H9 (cell line): Measurements from ENCODE around the gene PPFIBP2. TPM values are rescaled to one million over a fixed set of nuclear protein-coding genes. Genes with fewer than 3 reads are reported as not detected.

Source experiments
- DNase-seq: peaks from one replicate; pipeline ENCODE4 v3.0.0-alpha.2; 2017
- H2AFZ ChIP-seq: one replicate; pipeline ENCODE4 v1.6.1; 2013; ENCODE audit warnings: mild to moderate bottlenecking, low read length, control low read depth, moderate library complexity
- H2AK5ac ChIP-seq: 2 replicates; pipeline ENCODE4 v1.6.1; 2013; ENCODE audit warnings: low read length, control low read depth, mixed read lengths; ENCODE audit not compliant: insufficient read length
- H2BK120ac ChIP-seq: one replicate; pipeline ENCODE4 v1.6.1; 2013; ENCODE audit warnings: low read depth, mild to moderate bottlenecking, low read length, control low read depth, inconsistent platforms; ENCODE audit not compliant: poor library complexity, severe bottlenecking
- H2BK12ac ChIP-seq: 2 replicates; pipeline ENCODE4 v1.6.1; 2013; ENCODE audit warnings: low read length, control low read depth, mixed read lengths, low read depth; ENCODE audit not compliant: insufficient read length
- H2BK15ac ChIP-seq: 2 replicates; pipeline ENCODE4 v1.6.1; 2013; ENCODE audit warnings: low read depth, low read length, control low read depth
- H2BK20ac ChIP-seq: one replicate; pipeline ENCODE4 v1.6.1; 2013; ENCODE audit warnings: low read depth, mild to moderate bottlenecking, low read length, control low read depth, inconsistent platforms; ENCODE audit not compliant: poor library complexity, severe bottlenecking
- H2BK5ac ChIP-seq: 2 replicates; pipeline ENCODE4 v1.6.1; 2013; ENCODE audit warnings: low read length, control low read depth, mixed read lengths; ENCODE audit not compliant: insufficient read length
- H3K14ac ChIP-seq: 2 replicates; pipeline ENCODE4 v1.6.1; 2013; ENCODE audit warnings: low read length, control low read depth; ENCODE audit not compliant: insufficient read depth
- H3K18ac ChIP-seq: 2 replicates; pipeline ENCODE4 v1.6.1; 2013; ENCODE audit warnings: low read depth, mild to moderate bottlenecking, mixed read lengths, low read length, control low read depth; ENCODE audit not compliant: insufficient read length
- H3K23ac ChIP-seq: 2 replicates; pipeline ENCODE4 v1.6.1; 2013; ENCODE audit warnings: low read length, control low read depth, mixed read lengths, low read depth; ENCODE audit not compliant: insufficient read length
- H3K23me2 ChIP-seq: 2 replicates; pipeline ENCODE4 v1.6.1; 2013; ENCODE audit warnings: low read depth, mild to moderate bottlenecking, mixed read lengths, low read length, control low read depth; ENCODE audit not compliant: insufficient read length, poor library complexity, severe bottlenecking
- H3K27ac ChIP-seq: 2 replicates; pipeline ENCODE4 v1.5.1; 2013; ENCODE audit warnings: low read length, control low read depth, mixed read lengths, low read depth; ENCODE audit not compliant: insufficient read length
- H3K27me3 ChIP-seq: 2 replicates; pipeline ENCODE4 v1.6.1; 2013; ENCODE audit warnings: low read length, control low read depth, inconsistent platforms; ENCODE audit not compliant: insufficient read depth
- H3K4ac ChIP-seq: 2 replicates; pipeline ENCODE4 v1.6.1; 2013; ENCODE audit warnings: low read depth, mild to moderate bottlenecking, control low read depth, inconsistent platforms, low read length, moderate library complexity
- H3K4me1 ChIP-seq: 2 replicates; pipeline ENCODE4 v1.6.1; 2013; ENCODE audit warnings: low read length, control low read depth, inconsistent platforms; ENCODE audit not compliant: insufficient read depth
- H3K4me2 ChIP-seq: 2 replicates; pipeline ENCODE4 v1.6.1; 2013; ENCODE audit warnings: low read length, control low read depth, mixed read lengths; ENCODE audit not compliant: insufficient read length, insufficient read depth
- H3K56ac ChIP-seq: 2 replicates; pipeline ENCODE4 v1.6.1; 2013; ENCODE audit warnings: low read depth, mild to moderate bottlenecking, mixed read lengths, low read length, control low read depth; ENCODE audit not compliant: insufficient read length
- H3K79me1 ChIP-seq: 2 replicates; pipeline ENCODE4 v1.6.1; 2013; ENCODE audit warnings: low read depth, mild to moderate bottlenecking, moderate library complexity, low read length, control low read depth, inconsistent platforms; ENCODE audit not compliant: insufficient read depth, poor library complexity, severe bottlenecking
- H3K79me2 ChIP-seq: 2 replicates; pipeline ENCODE4 v1.6.1; 2013; ENCODE audit warnings: low read length, control low read depth, inconsistent platforms; ENCODE audit not compliant: insufficient read depth
- H3K9ac ChIP-seq: 2 replicates; pipeline ENCODE4 v1.6.1; 2013; ENCODE audit warnings: low read length, control low read depth, mixed read lengths; ENCODE audit not compliant: insufficient read length; ENCODE audit errors: extremely low read depth
- H3K9me3 ChIP-seq: one replicate; pipeline ENCODE4 v1.6.1; 2013; ENCODE audit warnings: low read depth, low read length, inconsistent platforms; ENCODE audit not compliant: control insufficient read depth
- H3T11ph ChIP-seq: one replicate; pipeline ENCODE4 v1.6.1; 2013; ENCODE audit warnings: mild to moderate bottlenecking, low read length, control low read depth, inconsistent platforms
- H4K20me1 ChIP-seq: one replicate; pipeline ENCODE4 v1.6.1; 2013; ENCODE audit not compliant: control insufficient read depth, insufficient read length, insufficient read depth
- H4K5ac ChIP-seq: 2 replicates; pipeline ENCODE4 v1.6.1; 2013; ENCODE audit warnings: low read depth, mild to moderate bottlenecking, mixed read lengths, low read length, control low read depth; ENCODE audit not compliant: insufficient read length
- H4K8ac ChIP-seq: replicated peaks from 2 replicates; pipeline ENCODE4 v1.6.1; 2013; ENCODE audit warnings: low read length, control low read depth, mixed read lengths, low read depth; ENCODE audit not compliant: insufficient read length
- H4K91ac ChIP-seq: 2 replicates; pipeline ENCODE4 v1.6.1; 2013; ENCODE audit warnings: low read depth, mild to moderate bottlenecking, moderate library complexity, mixed read lengths, low read length, control low read depth; ENCODE audit not compliant: insufficient read length
- H3K27ac Mint-ChIP-seq, 3 experiments: 2 replicates in 2 of 3; 3 replicates in 1 of 3; pipeline ENCODE4 v1.8.0; 2020 to 2021; ENCODE audit warnings: mixed read lengths in 3 of 3, mild to moderate bottlenecking in 1 of 3, moderate library complexity in 1 of 3
- H3K27me3 Mint-ChIP-seq: 2 replicates; pipeline ENCODE4 v1.8.0; 2021; ENCODE audit warnings: low read depth, mild to moderate bottlenecking, moderate library complexity, mixed read lengths
- H3K36me3 Mint-ChIP-seq, 3 experiments: 2 replicates in 2 of 3; 3 replicates in 1 of 3; pipeline ENCODE4 v1.8.0; 2020 to 2021; ENCODE audit warnings: low read depth in 3 of 3, mixed read lengths in 3 of 3; ENCODE audit not compliant: insufficient read depth in 1 of 3
- H3K4me1 Mint-ChIP-seq, 2 experiments: 2 replicates each; pipeline ENCODE4 v1.8.0; 2020; ENCODE audit warnings: mixed read lengths in 2 of 2
- H3K4me3 Mint-ChIP-seq, 2 experiments: 2 replicates in 1 of 2; 3 replicates in 1 of 2; pipeline ENCODE4 v1.8.0; 2020 to 2021; ENCODE audit warnings: mild to moderate bottlenecking in 2 of 2, mixed read lengths in 2 of 2, moderate library complexity in 1 of 2
- H3K9me3 Mint-ChIP-seq, 2 experiments: 2 replicates in 1 of 2; 3 replicates in 1 of 2; pipeline ENCODE4 v1.8.0; 2020; ENCODE audit warnings: mild to moderate bottlenecking in 2 of 2, mixed read lengths in 2 of 2, moderate library complexity in 1 of 2
- WGBS: extraction: QIAGEN DNeasy Blood & Tissue Kit; methylation state at CpG from one replicate; pipeline ENCODE4 v1.1.7; 2013; ENCODE audit warnings: missing lambda C conversion rate, low lambda C conversion rate, mixed read lengths; ENCODE audit not compliant: insufficient read length; ENCODE audit errors: extremely low coverage; 5-methylcytosine and 5-hydroxymethylcytosine counted together
- total RNA-seq: library from RNA; stranded (reverse); gene quantifications from 2 replicates; pipeline ENCODE4 v1.2.1, GENCODE V29; 2021
- TF ChIP-seq, protein P1 (sequence below): fragments of 200-600 bp; sonication (generic); conservative IDR thresholded peaks from 3 replicates; pipeline ENCODE4 v1.8.0; 2021; ENCODE audit warnings: antibody characterized with exemption, mild to moderate bottlenecking

PPFIBP2 gene
- total RNA-seq, 1 experiment from 2014 or later = 8.3 TPM

DNA sequence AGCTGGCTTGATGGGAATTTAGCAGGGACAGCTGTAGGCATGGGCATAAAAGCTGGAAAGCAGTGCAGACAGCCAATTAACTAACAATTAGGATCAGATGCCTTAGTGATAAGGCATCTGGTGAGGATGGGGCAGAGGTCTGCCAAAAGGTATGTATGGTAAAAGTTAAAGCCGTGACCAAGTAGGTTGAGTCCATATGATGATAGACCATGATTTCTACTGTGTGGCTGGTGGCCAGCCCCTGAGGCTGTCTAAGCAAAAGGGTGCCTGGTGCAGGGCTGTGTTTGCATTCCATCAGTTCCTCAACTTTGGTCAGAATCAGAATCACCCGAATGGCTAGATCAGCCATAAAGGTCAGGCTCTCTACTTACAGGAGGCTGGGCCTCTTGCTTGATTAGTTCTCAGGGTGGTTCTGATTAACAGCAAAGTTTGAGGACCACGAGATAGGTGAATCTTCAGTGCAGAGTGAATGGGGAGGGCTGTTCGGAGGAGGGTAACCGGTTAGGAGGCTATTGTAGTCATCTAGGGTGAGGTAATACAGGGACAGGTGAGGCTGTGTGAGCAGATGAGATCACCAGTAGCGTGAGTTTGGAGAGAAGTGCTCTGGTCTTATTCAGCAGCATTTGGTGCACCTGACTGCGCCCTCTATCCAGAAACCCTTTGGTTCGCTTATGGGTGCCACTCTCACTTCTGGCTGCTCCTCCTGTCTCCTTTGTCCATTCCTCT is 27.2 kb downstream of the PPFIBP2 start:
- Histone ChIP-seq H4K8ac (no peak overlapping the region), H4K91ac (no peak overlapping the region), H4K20me1 (no peaks in the 10 kb centered on the region), H4K5ac (no peak overlapping the region), H3K9ac (no peak overlapping the region), H2AK5ac (no peak overlapping the region), H3K23ac (no peak overlapping the region), H3K27ac (no peak overlapping the region), H3K56ac (no peak overlapping the region), H3K14ac (no peak overlapping the region), H2BK12ac (no peak overlapping the region), H3K79me1 (no peaks in the 10 kb centered on the region), H3K23me2 (no peaks in the 10 kb centered on the region), H3K4me1 (peaks cover 1% of the 10 kb centered on the region; the same call in 1 of the 2 replicates), H3K4ac (no peak overlapping the region), H3K79me2 (no peaks in the 10 kb centered on the region), H2BK120ac (no peak overlapping the region), H3K18ac (no peak overlapping the region), H3K9me3 (no peaks in the 10 kb centered on the region), H3T11ph (no peak overlapping the region), H2AFZ (no peak overlapping the region), H2BK5ac (no peak overlapping the region), H2BK20ac (no peak overlapping the region), H3K4me2 (no peak overlapping the region), H2BK15ac (no peak overlapping the region), H3K27me3 (no peaks in the 10 kb centered on the region)
- no peak overlapping the region for H3K4me3 Mint-ChIP-seq
- no peak for DNase-seq
- WGBS = no CpG with 5 or more reads among the region's 8 CpGs
- H3K9me3 Mint-ChIP-seq = no peaks in the 10 kb centered on the region
- H3K4me1 Mint-ChIP-seq = peaks cover 12 to 22% of the 10 kb centered on the region in 2 experiments
- no peaks in the 10 kb centered on the region for H3K36me3 Mint-ChIP-seq
- H3K27me3 Mint-ChIP-seq = no peaks in the 10 kb centered on the region; the same call in 1 of the 2 replicates
- H3K27ac Mint-ChIP-seq = no peak overlapping the region
- TF ChIP-seq, protein P1, sequence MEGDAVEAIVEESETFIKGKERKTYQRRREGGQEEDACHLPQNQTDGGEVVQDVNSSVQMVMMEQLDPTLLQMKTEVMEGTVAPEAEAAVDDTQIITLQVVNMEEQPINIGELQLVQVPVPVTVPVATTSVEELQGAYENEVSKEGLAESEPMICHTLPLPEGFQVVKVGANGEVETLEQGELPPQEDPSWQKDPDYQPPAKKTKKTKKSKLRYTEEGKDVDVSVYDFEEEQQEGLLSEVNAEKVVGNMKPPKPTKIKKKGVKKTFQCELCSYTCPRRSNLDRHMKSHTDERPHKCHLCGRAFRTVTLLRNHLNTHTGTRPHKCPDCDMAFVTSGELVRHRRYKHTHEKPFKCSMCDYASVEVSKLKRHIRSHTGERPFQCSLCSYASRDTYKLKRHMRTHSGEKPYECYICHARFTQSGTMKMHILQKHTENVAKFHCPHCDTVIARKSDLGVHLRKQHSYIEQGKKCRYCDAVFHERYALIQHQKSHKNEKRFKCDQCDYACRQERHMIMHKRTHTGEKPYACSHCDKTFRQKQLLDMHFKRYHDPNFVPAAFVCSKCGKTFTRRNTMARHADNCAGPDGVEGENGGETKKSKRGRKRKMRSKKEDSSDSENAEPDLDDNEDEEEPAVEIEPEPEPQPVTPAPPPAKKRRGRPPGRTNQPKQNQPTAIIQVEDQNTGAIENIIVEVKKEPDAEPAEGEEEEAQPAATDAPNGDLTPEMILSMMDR = no peak
